ENCODE measurements around the gene SPDEF. TPM values are rescaled to one million over a fixed set of nuclear protein-coding genes. Genes with fewer than 3 reads are reported as not detected.

The SPDEF gene
- total RNA-seq, result not detected in 2 replicates

DNA sequence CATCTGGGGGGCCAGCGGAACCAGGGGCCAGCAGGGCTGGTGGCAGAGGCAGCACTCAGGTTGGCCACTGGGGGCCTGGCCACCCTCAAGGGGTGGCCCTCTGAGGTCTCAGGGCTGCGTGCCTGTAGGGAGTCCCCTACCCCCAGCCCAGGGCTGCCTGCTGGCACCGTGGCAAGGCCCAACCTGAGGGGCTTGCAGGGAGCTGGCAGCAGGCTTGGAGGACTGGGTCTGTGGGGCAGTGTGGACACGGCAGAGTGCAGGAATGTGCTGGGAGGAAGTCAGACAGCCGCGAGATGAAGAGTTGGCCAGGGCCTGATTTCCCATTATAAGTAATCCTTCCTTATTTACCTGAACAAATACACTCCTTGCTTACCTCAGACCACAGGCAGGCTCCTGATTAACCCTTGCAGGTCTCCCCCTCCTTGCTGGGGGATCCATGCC is at the start of gene SPDEF:
Gene SPDEF, minus strand, starts transcription at position 299 of the 441 bp plus-strand sequence. CDS start 11,874 bp downstream, outside the sequence.

Other genes starting within 250 kb of the SPDEF start
- 25.0 and 31.7 TPM in 2 replicates for gene NUDT3, start 163.7 kb downstream of the SPDEF start, total RNA-seq
- 1,456 and 4,062 TPM in 2 replicates for gene RPS10, start 130.3 kb downstream of the SPDEF start, total RNA-seq
- gene PACSIN1, start 90.3 kb downstream of the SPDEF start, total RNA-seq, result not detected in 2 replicates
- 31.2 and 40.9 TPM in 2 replicates for gene ILRUN, start 140.4 kb upstream of the SPDEF start, total RNA-seq
- gene SNRPC, start 201.2 kb upstream of the SPDEF start, total RNA-seq, result 60.0 and 90.0 TPM in 2 replicates
- 4.4 and 7.6 TPM in 2 replicates for gene BLTP3A, start 235.8 kb upstream of the SPDEF start, total RNA-seq

All from subcutaneous preadipocyte (primary cell).